Measurements from ENCODE around the gene MYRIP.

GRCh38 chr3:39765575-39765974 lies 43.8 kb upstream of the MYRIP start:
- TF ChIP-seq CTCF (conservative IDR thresholded peaks at IDR 0.05; ENCODE audit: low read depth in 2 of 2): no peak
- TF ChIP-seq EZH2 (IDR thresholded peaks at IDR 0.05; ENCODE audit: low read depth, unreplicated experiment): no peak
- no peak for TF ChIP-seq CREB1 (CRISPR knock-in tag; IDR thresholded peaks at IDR 0.05; ENCODE audit: low read depth)
- TF ChIP-seq POLR2AphosphoS5 (IDR thresholded peaks at IDR 0.05; ENCODE audit: low read depth): no peak
- TF ChIP-seq NANOG (IDR thresholded peaks at IDR 0.05; ENCODE audit: borderline replicate concordance): no peak
- no peak for TF ChIP-seq REST (IDR thresholded peaks at IDR 0.05; ENCODE audit: unreplicated experiment)
- no peak for TF ChIP-seq STAT1 (IDR thresholded peaks at IDR 0.05; ENCODE audit: unreplicated experiment)
- no peak for TF ChIP-seq JUNB (IDR thresholded peaks at IDR 0.05; ENCODE audit: unreplicated experiment)
- no peak for TF ChIP-seq ETS1 (IDR thresholded peaks at IDR 0.05)
